ENCODE data around the gene MROH8. TPM values are rescaled to one million over a fixed set of nuclear protein-coding genes. Genes with fewer than 3 reads are reported as not detected.

The MROH8 gene
- total RNA-seq, 3 donors from 2014 or later = 1.4 to 3.1 (median 2.6) TPM

DNA sequence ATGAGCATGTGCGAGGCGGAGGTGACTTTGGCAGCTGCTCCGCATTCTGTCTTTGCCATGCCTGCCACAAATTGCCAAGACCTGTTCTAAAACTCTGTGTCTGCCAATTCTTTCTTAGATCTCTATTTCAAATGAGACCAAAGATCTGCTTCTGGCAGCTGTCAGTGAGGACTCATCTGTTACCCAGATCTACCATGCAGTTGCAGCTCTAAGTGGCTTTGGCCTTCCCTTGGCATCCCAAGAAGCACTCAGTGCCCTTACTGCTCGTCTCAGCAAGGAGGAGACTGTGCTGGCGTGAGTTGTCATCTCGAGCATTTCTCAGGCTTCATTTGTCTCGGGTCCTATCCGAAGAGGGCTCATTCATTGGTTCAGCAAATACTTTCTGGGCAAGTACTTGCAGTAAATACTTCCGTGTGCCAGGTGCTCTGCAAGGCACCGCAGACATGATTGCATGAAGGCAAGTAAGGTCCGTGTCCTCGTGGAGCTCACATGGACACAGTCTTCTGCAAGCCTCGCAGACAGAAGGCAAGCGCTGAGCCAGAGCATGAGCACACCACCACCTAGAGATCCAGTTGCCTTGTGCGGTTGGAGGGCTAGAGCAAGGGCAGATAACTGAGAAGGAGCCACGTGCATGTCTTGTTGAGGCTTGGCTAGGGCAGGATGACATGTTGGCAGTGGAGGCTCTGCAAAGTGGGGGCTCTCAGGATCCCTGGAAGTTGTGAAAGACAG is 19.7 kb upstream of the MROH8 start:
- no peak for ATAC-seq
- TF ChIP-seq, protein P1, sequence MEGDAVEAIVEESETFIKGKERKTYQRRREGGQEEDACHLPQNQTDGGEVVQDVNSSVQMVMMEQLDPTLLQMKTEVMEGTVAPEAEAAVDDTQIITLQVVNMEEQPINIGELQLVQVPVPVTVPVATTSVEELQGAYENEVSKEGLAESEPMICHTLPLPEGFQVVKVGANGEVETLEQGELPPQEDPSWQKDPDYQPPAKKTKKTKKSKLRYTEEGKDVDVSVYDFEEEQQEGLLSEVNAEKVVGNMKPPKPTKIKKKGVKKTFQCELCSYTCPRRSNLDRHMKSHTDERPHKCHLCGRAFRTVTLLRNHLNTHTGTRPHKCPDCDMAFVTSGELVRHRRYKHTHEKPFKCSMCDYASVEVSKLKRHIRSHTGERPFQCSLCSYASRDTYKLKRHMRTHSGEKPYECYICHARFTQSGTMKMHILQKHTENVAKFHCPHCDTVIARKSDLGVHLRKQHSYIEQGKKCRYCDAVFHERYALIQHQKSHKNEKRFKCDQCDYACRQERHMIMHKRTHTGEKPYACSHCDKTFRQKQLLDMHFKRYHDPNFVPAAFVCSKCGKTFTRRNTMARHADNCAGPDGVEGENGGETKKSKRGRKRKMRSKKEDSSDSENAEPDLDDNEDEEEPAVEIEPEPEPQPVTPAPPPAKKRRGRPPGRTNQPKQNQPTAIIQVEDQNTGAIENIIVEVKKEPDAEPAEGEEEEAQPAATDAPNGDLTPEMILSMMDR (IDR thresholded peaks at IDR 0.05) = no peak
- H3K36me3 ChIP-seq (ENCODE audit: low read depth) = no peaks in the 10 kb centered on the region
- no peaks in the 10 kb centered on the region for H3K9me3 ChIP-seq
- DNase-seq = no peak
- no peaks in the 10 kb centered on the region for H3K4me1 ChIP-seq (ENCODE audit: low read depth)
- H3K4me3 ChIP-seq = no peak overlapping the region
- intact Hi-C loops (cut with DNase I, micrococcal nuclease) = loop anchor here (10.0 kb wide), 1 partner anchor 336 kb away; no protein-coding TSS in a partner anchor

DNA sequence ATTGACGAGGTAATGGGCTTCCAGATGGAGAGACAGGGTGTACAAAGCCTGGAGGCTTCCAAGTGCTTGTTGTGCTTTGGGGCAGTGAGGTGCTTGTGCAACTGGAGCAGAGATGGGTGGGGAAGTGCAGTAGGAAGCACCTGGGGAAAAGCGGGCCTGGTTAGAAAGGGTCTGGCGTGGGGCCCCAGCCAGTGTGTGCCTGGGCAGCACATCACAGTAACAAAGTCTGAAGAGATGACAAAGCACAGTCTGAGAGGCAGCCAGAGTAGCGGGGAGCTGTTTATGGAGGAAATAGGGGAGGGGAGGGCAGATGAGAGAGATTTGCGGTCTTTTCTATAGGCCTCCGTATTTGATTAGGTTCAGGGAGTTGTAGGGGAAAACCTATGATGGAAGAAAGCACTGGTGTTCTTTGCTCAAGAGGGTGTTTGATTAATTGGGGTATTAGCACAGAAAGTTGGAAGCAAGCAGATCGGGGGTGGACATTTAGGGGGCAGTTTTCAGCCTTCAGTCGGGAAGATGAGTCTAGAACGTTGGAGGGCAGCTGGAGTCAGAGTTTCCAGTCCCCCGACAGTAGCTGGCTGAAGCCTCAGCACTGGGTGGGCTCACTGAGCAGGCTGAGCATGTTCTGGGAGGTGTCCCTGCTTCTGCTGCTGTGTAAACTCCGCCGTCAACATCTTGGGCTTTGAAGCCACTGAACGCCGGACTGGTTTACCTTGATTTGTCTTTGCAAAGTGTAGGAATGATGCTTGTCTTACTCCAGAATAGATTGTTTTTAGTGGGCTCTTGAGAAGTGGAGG is 15.5 kb upstream of the MROH8 start:
- no peaks in the 10 kb centered on the region for H3K36me3 ChIP-seq (ENCODE audit: low read depth)
- TF ChIP-seq, protein P1 (IDR thresholded peaks at IDR 0.05) = no peak
- intact Hi-C loops (cut with DNase I, micrococcal nuclease) = loop anchor here (10.0 kb wide), 1 partner anchor 340 kb away; no protein-coding TSS in a partner anchor

DNA sequence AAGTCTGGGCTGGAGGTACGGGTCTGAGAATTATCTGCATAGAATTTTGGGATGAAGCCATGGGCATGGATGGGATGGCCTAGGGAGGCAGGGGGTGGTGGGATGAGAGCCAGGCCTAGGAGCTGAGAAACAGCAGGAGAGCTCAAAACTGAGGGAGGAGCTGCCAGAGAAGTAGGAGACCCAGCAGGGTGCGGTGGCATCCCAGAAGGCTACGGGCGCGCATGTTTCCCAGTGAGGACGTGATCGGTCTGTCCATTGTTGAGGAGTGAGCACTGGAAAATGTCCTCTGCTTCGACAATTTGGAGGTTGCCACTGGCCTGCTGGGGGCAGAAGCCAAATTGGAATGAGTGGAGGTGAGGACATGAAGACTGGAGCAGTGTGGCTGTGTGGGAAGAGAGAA is 14.5 kb upstream of the MROH8 start:
- intact Hi-C loops (cut with DNase I, micrococcal nuclease) = loop anchor here (10.0 kb wide), 1 partner anchor 341 kb away; no protein-coding TSS in a partner anchor
- ATAC-seq (no peak), DNase-seq (no peak)
- TF ChIP-seq, protein P1 (IDR thresholded peaks at IDR 0.05) = no peak
- no peaks in the 10 kb centered on the region for H3K36me3 ChIP-seq (ENCODE audit: low read depth)
- peaks cover 7% of the 10 kb centered on the region for H3K4me1 ChIP-seq (ENCODE audit: low read depth)
- H3K9me3 ChIP-seq = no peaks in the 10 kb centered on the region
- H3K4me3 ChIP-seq = no peak overlapping the region

More for the DNA sequence above, 15.5 kb upstream of the MROH8 start:
- no peak overlapping the region for H3K4me3 ChIP-seq
- peaks cover 7% of the 10 kb centered on the region for H3K4me1 ChIP-seq (ENCODE audit: low read depth)
- no peak for DNase-seq
- ATAC-seq = no peak
- H3K9me3 ChIP-seq = no peaks in the 10 kb centered on the region

DNA sequence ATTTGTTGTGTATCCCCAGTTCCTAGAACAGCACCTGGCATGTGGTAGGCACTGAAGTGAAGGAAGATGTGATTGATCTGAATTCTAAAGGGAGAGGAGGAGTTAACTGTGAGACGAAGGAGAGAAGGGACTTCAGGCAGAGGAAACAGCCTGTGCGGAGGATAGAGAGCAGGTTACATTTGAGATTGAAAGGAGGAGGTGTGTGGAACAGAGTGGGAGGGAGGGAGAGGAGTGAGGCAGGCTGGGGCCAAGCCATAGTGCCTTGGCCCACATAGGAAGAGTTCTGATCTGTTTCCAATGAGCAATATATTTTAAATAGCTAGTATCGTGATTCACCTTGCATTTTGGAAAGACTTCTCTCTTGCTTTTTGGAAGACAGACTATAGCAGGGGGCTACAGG is 13.9 kb upstream of the MROH8 start:
- no peak for DNase-seq
- intact Hi-C loops (cut with DNase I, micrococcal nuclease) = loop anchor here (10.0 kb wide), 1 partner anchor 342 kb away; no protein-coding TSS in a partner anchor
- TF ChIP-seq, protein P1 (IDR thresholded peaks at IDR 0.05) = no peak
- Histone ChIP-seq H3K36me3 (ENCODE audit: low read depth) (no peaks in the 10 kb centered on the region), H3K4me1 (ENCODE audit: low read depth) (peaks cover 7% of the 10 kb centered on the region), H3K4me3 (no peak overlapping the region), H3K9me3 (no peaks in the 10 kb centered on the region)
- ATAC-seq = no peak

DNA sequence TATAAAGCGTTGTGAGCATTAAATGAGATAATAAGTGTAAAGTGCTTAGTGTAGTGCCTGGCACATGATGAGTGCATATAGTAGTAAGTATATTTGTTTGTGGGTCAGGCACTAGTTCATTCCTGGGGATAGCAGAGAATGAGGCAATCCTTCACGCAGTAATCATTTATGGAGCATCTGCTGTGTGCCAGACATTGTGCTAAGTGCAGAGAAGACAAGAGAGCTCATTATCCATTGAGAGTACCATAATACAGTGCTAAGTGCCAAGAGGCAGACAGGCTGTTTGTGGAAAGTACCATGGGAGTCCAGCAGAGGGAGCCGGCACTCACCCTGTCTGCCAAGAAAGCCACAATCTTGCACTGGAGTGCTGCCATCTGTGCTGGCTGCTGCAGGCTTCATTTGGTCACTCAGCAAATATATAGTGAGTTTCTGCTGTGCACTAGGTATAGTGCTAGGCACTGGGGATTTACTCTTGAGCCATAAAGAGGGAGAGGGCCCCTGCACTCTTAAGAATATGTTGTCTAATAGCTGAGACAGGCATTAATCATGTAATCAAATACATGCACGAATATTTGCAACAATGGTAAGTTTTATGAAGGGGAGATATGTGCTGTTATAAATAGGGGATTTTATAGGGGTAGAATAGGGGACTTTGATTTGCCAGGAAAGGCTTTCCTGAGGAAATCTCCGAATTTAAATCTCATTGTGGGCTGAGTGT is 12.9 kb upstream of the MROH8 start:
- Histone ChIP-seq H3K4me3 (no peak overlapping the region), H3K4me1 (ENCODE audit: low read depth) (peaks cover 7% of the 10 kb centered on the region), H3K36me3 (ENCODE audit: low read depth) (no peaks in the 10 kb centered on the region), H3K9me3 (no peaks in the 10 kb centered on the region)
- TF ChIP-seq, protein P1 (IDR thresholded peaks at IDR 0.05) = peak; percentile 90
- ATAC-seq (peak; percentile 98), DNase-seq (peak; percentile 75 to 94 (median 88))
- intact Hi-C loops (cut with DNase I, micrococcal nuclease) = loop anchor here (10.0 kb wide), 1 partner anchor 343 kb away; no protein-coding TSS in a partner anchor

Measured in mucosa of descending colon (tissue), 3 donors.